Measurements from ENCODE around the gene ZNF30.

DNA sequence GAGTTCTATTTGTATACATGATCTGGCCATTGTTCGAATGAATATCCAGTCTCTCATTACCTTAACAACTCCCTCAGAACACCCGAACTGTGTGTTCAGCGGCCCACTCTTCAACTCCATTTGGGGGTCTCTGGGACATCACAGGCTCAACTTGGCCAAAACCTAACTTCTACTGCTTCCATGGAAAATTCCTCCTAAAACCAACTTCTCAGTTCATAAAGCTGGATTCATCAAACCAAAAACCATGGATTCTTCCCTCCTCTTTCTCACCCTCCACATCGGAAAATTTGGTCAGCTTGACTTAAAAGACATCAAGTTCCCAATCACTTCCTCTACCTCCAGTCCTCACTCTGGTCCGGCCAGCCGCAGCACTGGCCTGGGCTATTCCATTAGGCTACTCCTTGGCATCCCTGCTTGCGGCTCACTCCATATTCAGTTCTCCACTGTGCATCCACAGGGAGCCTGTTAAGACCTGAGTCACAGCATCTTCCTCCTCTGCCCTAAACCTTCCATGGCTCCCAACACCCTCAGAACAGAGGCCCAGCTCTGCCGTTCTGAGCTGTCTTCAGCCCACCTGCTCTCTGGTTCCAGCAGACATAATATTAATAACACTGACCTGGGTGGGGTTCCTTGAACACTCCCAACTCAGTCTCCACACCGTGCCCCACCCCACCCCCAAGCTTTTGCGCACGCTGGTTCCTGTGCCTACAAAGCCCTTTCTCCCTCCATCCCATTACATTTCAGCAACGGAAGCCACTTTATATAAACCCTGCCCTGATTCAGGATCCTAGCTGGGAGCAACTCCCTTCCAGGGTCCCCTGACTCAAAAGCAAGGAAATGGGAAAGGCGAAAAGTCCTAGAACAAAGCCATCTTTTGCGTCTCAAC lies 36.2 kb downstream of the ZNF30 start:
- TF ChIP-seq SP3 (tag by site-specific recombination; IDR thresholded peaks at IDR 0.05): no peak
- no peak for TF ChIP-seq CTCF (tag by site-specific recombination; IDR thresholded peaks at IDR 0.05)
- TF ChIP-seq, protein P1, sequence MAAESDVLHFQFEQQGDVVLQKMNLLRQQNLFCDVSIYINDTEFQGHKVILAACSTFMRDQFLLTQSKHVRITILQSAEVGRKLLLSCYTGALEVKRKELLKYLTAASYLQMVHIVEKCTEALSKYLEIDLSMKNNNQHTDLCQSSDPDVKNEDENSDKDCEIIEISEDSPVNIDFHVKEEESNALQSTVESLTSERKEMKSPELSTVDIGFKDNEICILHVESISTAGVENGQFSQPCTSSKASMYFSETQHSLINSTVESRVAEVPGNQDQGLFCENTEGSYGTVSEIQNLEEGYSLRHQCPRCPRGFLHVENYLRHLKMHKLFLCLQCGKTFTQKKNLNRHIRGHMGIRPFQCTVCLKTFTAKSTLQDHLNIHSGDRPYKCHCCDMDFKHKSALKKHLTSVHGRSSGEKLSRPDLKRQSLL (tag by site-specific recombination; IDR thresholded peaks at IDR 0.05): no peak
- TF ChIP-seq ZNF324 (tag by site-specific recombination; IDR thresholded peaks at IDR 0.05): no peak
- no peak for TF ChIP-seq ZBTB7A (tag by site-specific recombination; IDR thresholded peaks at IDR 0.05; ENCODE audit: low read depth)
- TF ChIP-seq, protein P2, sequence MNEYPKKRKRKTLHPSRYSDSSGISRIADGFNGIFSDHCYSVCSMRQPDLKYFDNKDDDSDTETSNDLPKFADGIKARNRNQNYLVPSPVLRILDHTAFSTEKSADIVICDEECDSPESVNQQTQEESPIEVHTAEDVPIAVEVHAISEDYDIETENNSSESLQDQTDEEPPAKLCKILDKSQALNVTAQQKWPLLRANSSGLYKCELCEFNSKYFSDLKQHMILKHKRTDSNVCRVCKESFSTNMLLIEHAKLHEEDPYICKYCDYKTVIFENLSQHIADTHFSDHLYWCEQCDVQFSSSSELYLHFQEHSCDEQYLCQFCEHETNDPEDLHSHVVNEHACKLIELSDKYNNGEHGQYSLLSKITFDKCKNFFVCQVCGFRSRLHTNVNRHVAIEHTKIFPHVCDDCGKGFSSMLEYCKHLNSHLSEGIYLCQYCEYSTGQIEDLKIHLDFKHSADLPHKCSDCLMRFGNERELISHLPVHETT (tag by site-specific recombination; IDR thresholded peaks at IDR 0.05): no peak
- TF ChIP-seq GLIS2 (tag by site-specific recombination; IDR thresholded peaks at IDR 0.05): no peak
- TF ChIP-seq KLF9 (tag by site-specific recombination; IDR thresholded peaks at IDR 0.05; ENCODE audit: low read depth): no peak
- TF ChIP-seq, protein P3, sequence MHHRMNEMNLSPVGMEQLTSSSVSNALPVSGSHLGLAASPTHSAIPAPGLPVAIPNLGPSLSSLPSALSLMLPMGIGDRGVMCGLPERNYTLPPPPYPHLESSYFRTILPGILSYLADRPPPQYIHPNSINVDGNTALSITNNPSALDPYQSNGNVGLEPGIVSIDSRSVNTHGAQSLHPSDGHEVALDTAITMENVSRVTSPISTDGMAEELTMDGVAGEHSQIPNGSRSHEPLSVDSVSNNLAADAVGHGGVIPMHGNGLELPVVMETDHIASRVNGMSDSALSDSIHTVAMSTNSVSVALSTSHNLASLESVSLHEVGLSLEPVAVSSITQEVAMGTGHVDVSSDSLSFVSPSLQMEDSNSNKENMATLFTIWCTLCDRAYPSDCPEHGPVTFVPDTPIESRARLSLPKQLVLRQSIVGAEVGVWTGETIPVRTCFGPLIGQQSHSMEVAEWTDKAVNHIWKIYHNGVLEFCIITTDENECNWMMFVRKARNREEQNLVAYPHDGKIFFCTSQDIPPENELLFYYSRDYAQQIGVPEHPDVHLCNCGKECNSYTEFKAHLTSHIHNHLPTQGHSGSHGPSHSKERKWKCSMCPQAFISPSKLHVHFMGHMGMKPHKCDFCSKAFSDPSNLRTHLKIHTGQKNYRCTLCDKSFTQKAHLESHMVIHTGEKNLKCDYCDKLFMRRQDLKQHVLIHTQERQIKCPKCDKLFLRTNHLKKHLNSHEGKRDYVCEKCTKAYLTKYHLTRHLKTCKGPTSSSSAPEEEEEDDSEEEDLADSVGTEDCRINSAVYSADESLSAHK (tag by site-specific recombination; IDR thresholded peaks at IDR 0.05): no peak
- TF ChIP-seq ZNF785 (tag by site-specific recombination; IDR thresholded peaks at IDR 0.05): no peak
- no peak for TF ChIP-seq ZNF138 (tag by site-specific recombination; IDR thresholded peaks at IDR 0.05; ENCODE audit: borderline replicate concordance)
- no peak for TF ChIP-seq ZFP37 (tag by site-specific recombination; IDR thresholded peaks at IDR 0.05)
- no peak; the same call in 1 of the 2 replicates for TF ChIP-seq ZNF768 (tag by site-specific recombination; IDR thresholded peaks at IDR 0.05)
